ENCODE results near the gene WDR31.

The WDR31 gene

DNA sequence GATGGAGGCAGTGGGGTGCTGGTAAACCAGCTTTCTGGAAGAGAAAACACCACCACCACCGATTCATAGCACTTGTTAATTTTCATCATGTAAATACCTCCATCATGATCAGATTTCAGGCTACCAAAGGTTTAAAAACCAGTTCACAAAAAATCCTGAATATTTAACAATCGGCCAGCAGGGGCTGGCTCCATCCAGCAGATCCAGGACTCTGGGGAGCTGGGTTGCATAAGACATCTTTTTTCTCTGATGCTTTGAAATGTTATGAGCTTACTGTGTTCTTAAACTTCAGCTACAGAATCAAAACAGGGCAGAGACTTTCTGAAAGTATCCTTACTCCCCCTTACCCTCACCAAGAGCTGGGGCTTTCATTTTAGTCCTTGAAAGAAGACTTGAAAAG, 22.3 kb downstream of the WDR31 start:
- Mint-ChIP-seq H3K36me3 (ENCODE audit: low read depth) (no peaks in the 10 kb centered on the region), H3K27me3 (ENCODE audit: low read depth, poor library complexity) (peaks cover 22% of the 10 kb centered on the region), H3K27ac (no peak overlapping the region), H3K4me3 (no peak overlapping the region), H3K9me3 (no peaks in the 10 kb centered on the region), H3K4me1 (no peaks in the 10 kb centered on the region)
- DNase-seq: no peak
- TF ChIP-seq, protein P1, sequence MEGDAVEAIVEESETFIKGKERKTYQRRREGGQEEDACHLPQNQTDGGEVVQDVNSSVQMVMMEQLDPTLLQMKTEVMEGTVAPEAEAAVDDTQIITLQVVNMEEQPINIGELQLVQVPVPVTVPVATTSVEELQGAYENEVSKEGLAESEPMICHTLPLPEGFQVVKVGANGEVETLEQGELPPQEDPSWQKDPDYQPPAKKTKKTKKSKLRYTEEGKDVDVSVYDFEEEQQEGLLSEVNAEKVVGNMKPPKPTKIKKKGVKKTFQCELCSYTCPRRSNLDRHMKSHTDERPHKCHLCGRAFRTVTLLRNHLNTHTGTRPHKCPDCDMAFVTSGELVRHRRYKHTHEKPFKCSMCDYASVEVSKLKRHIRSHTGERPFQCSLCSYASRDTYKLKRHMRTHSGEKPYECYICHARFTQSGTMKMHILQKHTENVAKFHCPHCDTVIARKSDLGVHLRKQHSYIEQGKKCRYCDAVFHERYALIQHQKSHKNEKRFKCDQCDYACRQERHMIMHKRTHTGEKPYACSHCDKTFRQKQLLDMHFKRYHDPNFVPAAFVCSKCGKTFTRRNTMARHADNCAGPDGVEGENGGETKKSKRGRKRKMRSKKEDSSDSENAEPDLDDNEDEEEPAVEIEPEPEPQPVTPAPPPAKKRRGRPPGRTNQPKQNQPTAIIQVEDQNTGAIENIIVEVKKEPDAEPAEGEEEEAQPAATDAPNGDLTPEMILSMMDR (IDR thresholded peaks at IDR 0.05): no peak

DNA sequence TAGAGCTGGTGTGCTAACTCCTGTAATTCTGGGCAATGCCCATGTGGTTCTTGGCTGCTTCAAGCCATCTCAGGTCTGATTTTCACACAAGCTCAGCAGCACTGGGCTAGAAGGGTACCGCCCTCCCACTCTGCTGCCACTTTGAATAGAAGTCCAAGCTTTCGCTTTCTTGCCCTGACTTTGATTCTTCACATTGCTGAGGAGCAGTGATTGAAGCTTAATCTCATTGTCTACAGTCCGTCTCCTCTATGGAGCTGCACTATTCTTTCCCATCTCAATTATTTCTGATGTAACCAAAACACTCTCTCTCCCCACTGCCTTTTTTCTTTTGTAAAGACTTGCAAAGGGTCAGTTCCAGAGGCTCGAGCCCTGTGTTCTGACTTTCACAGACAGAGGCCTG, 24.0 kb downstream of the WDR31 start:
- Mint-ChIP-seq H3K9me3 (no peaks in the 10 kb centered on the region), H3K4me1 (no peaks in the 10 kb centered on the region), H3K4me3 (no peak overlapping the region), H3K36me3 (ENCODE audit: low read depth) (no peaks in the 10 kb centered on the region), H3K27me3 (ENCODE audit: low read depth, poor library complexity) (peaks cover 21% of the 10 kb centered on the region), H3K27ac (peak overlapping the region; percentile 40)
- no peak for DNase-seq
- TF ChIP-seq, protein P1 (IDR thresholded peaks at IDR 0.05): no peak

DNA sequence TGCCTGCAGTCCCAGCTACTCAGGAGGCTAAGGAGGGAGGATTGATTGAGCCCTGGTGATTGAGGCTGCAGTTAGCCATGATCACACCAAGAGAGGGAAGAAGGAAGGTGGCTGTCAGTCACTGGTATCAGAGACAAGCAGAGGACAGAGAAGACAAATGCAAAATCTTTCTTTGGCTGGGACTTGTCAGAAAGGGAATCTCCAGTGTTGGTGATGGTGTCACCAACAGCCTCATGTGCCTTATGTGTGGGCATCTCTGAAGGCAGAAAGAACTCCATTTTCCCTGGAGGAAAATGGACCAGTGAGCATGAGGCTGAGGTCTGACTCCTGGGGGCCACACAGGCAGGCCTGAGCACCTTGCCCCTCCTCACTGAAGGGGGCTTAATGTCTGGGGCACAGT, 24.8 kb downstream of the WDR31 start:
- TF ChIP-seq, protein P1 (IDR thresholded peaks at IDR 0.05): no peak
- H3K36me3 Mint-ChIP-seq (ENCODE audit: low read depth): no peaks in the 10 kb centered on the region
- no peak for DNase-seq
- H3K27me3 Mint-ChIP-seq (ENCODE audit: low read depth, poor library complexity): peaks cover 19% of the 10 kb centered on the region
- H3K4me3 Mint-ChIP-seq: no peak overlapping the region
- no peaks in the 10 kb centered on the region for H3K4me1 Mint-ChIP-seq
- no peak overlapping the region for H3K27ac Mint-ChIP-seq
- no peaks in the 10 kb centered on the region for H3K9me3 Mint-ChIP-seq

DNA sequence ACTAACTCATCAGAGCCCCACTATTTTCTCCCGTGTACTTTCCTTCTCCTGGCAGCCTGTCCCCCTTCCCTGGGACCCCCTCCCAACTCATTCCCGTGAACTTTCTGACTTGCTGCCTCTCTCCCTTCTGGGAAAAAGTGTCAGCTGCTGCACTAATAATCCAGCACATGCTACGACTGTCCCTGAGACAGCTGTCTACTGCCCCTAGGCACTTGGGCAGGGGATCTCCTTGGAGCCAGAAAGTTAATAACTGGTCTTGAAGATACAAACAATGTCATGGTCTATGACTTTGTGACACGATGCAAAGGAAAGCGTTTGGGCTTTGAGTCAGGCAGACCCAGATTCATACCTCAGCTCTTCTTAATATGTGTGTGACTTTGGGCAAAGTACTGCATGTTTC, 26.8 kb downstream of the WDR31 start:
- TF ChIP-seq, protein P1 (IDR thresholded peaks at IDR 0.05): no peak
- H3K27ac Mint-ChIP-seq: peak overlapping the region; percentile 58

DNA sequence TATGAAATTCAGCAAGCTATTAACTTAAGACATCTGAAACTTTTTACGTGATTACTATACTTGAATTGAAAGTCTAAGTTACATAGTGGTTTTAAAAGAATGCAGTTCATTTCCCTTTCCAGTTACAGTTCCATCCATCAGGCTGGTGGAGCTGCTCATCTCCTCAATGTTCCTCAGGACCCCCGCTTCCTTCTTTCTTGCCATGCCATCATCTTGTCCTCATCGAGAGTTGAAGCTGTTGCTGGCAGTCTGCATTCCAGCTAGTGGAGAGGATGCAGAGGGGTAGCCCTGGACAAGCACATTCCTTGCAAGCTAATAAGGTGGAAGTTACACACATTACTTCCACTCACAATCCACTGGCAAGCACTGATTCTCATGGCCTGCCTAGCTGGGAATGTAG, 28.1 kb downstream of the WDR31 start:
- H3K4me3 Mint-ChIP-seq: no peak overlapping the region
- H3K4me1 Mint-ChIP-seq: peaks cover 9% of the 10 kb centered on the region
- no peak overlapping the region for H3K27ac Mint-ChIP-seq
- TF ChIP-seq, protein P1 (IDR thresholded peaks at IDR 0.05): no peak
- no peaks in the 10 kb centered on the region for H3K36me3 Mint-ChIP-seq (ENCODE audit: low read depth)
- DNase-seq: no peak
- H3K27me3 Mint-ChIP-seq (ENCODE audit: low read depth, poor library complexity): peaks cover 6% of the 10 kb centered on the region
- no peaks in the 10 kb centered on the region for H3K9me3 Mint-ChIP-seq

More for the DNA sequence above, 26.8 kb downstream of the WDR31 start:
- H3K9me3 Mint-ChIP-seq: no peaks in the 10 kb centered on the region
- no peak overlapping the region for H3K4me3 Mint-ChIP-seq
- no peak for DNase-seq
- no peaks in the 10 kb centered on the region for H3K36me3 Mint-ChIP-seq (ENCODE audit: low read depth)
- no peaks in the 10 kb centered on the region for H3K4me1 Mint-ChIP-seq
- peaks cover 11% of the 10 kb centered on the region for H3K27me3 Mint-ChIP-seq (ENCODE audit: low read depth, poor library complexity)

DNA sequence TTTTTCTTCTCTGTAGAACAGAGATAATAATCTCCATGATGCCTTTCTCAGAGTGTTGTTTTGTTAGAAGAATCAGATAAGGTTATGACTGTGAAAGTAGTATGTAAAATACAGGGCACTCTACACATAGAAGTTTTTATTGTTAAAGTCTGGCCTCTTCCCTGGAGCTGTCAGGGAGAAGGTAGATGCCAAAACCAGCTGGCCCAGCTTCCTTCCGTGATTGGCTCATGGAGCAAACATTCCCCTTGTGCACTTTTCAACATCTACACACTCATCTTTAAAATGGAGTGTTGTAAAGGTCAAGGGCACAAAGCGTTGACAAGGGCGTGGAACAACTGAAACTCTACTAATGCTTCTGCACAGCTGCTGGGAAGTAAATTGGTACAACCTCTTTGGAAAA, 29.5 kb downstream of the WDR31 start:
- Mint-ChIP-seq H3K4me3 (no peak overlapping the region), H3K36me3 (ENCODE audit: low read depth) (no peaks in the 10 kb centered on the region), H3K4me1 (peaks cover 19% of the 10 kb centered on the region), H3K27ac (no peak overlapping the region), H3K9me3 (no peaks in the 10 kb centered on the region), H3K27me3 (ENCODE audit: low read depth, poor library complexity) (peaks cover 5% of the 10 kb centered on the region)
- TF ChIP-seq, protein P1 (IDR thresholded peaks at IDR 0.05): no peak
- DNase-seq: no peak

Measured in nephron progenitor cell (in vitro differentiated cells).